HEK293 (cell line): Measurements from ENCODE around the gene RGS14.

Experiments used
- REST ChIP-seq: fragments of 450-650 bp; formaldehyde crosslinking; IDR thresholded peaks from 2 replicates; pipeline ENCODE4 v1.5.1; 2016; ENCODE audit warnings: missing biosample characterization, missing genetic modification characterization
- YY1 ChIP-seq: fragments of 450-650 bp; formaldehyde crosslinking; IDR thresholded peaks from 2 replicates; pipeline ENCODE4 v1.5.1; 2018; ENCODE audit warnings: missing biosample characterization, missing genetic modification characterization
- ZFHX2 ChIP-seq: fragments of 450-650 bp; formaldehyde crosslinking; conservative IDR thresholded peaks from 2 replicates; pipeline ENCODE4 v1.5.1; 2016; ENCODE audit warnings: missing biosample characterization, missing genetic modification characterization
- ZNF175 ChIP-seq: fragments of 450-650 bp; formaldehyde crosslinking; IDR thresholded peaks from 2 replicates; pipeline ENCODE4 v1.5.1; 2016; ENCODE audit warnings: missing biosample characterization, missing genetic modification characterization
- ZNF311 ChIP-seq: fragments of 450-650 bp; formaldehyde crosslinking; IDR thresholded peaks from 2 replicates; pipeline ENCODE4 v1.5.1; 2017; ENCODE audit warnings: missing biosample characterization, missing genetic modification characterization, borderline replicate concordance
- ZNF473 ChIP-seq: fragments of 450-650 bp; formaldehyde crosslinking; IDR thresholded peaks from 2 replicates; pipeline ENCODE4 v1.5.1; 2017; ENCODE audit warnings: missing biosample characterization, missing genetic modification characterization
- ZNF510 ChIP-seq: fragments of 450-650 bp; formaldehyde crosslinking; IDR thresholded peaks from 2 replicates; pipeline ENCODE4 v1.5.1; 2018; ENCODE audit warnings: mild to moderate bottlenecking, missing genetic modification characterization, missing biosample characterization; ENCODE audit not compliant: insufficient replicate concordance
- ZNF670 ChIP-seq: fragments of 450-650 bp; formaldehyde crosslinking; IDR thresholded peaks from 2 replicates; pipeline ENCODE4 v1.5.1; 2016; ENCODE audit warnings: missing biosample characterization, missing genetic modification characterization, low read depth
- ZNF776 ChIP-seq: fragments of 450-650 bp; formaldehyde crosslinking; IDR thresholded peaks from 2 replicates; pipeline ENCODE4 v1.5.0; 2017; ENCODE audit warnings: missing biosample characterization, missing genetic modification characterization, borderline replicate concordance
- ZNF792 ChIP-seq: fragments of 450-650 bp; formaldehyde crosslinking; IDR thresholded peaks from 2 replicates; pipeline ENCODE4 v1.5.1; 2016; ENCODE audit warnings: missing biosample characterization, missing genetic modification characterization
- TF ChIP-seq, protein P1 (sequence below): fragments of 450-650 bp; formaldehyde crosslinking; IDR thresholded peaks from 2 replicates; pipeline ENCODE4 v1.5.1; 2016; ENCODE audit warnings: missing biosample characterization, missing genetic modification characterization
- TF ChIP-seq, protein P2 (sequence below): sonication (generic); formaldehyde crosslinking; IDR thresholded peaks from 2 replicates; pipeline ENCODE4 v1.8.1; 2022; ENCODE audit warnings: mild to moderate bottlenecking, moderate library complexity, missing genetic modification reagents

- TF ChIP-seq ZNF670 (tag by site-specific recombination) (no peak), ZNF473 (tag by site-specific recombination) (no peak), ZNF510 (no peak), ZFHX2 (tag by site-specific recombination) (no peak), YY1 (tag by site-specific recombination) (no peak), ZNF776 (no peak), REST (tag by site-specific recombination) (no peak), ZNF792 (tag by site-specific recombination) (no peak), ZNF175 (tag by site-specific recombination) (no peak), ZNF311 (tag by site-specific recombination) (no peak)
- TF ChIP-seq, protein P1, sequence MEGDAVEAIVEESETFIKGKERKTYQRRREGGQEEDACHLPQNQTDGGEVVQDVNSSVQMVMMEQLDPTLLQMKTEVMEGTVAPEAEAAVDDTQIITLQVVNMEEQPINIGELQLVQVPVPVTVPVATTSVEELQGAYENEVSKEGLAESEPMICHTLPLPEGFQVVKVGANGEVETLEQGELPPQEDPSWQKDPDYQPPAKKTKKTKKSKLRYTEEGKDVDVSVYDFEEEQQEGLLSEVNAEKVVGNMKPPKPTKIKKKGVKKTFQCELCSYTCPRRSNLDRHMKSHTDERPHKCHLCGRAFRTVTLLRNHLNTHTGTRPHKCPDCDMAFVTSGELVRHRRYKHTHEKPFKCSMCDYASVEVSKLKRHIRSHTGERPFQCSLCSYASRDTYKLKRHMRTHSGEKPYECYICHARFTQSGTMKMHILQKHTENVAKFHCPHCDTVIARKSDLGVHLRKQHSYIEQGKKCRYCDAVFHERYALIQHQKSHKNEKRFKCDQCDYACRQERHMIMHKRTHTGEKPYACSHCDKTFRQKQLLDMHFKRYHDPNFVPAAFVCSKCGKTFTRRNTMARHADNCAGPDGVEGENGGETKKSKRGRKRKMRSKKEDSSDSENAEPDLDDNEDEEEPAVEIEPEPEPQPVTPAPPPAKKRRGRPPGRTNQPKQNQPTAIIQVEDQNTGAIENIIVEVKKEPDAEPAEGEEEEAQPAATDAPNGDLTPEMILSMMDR (tag by site-specific recombination) = no peak
- TF ChIP-seq, protein P2, sequence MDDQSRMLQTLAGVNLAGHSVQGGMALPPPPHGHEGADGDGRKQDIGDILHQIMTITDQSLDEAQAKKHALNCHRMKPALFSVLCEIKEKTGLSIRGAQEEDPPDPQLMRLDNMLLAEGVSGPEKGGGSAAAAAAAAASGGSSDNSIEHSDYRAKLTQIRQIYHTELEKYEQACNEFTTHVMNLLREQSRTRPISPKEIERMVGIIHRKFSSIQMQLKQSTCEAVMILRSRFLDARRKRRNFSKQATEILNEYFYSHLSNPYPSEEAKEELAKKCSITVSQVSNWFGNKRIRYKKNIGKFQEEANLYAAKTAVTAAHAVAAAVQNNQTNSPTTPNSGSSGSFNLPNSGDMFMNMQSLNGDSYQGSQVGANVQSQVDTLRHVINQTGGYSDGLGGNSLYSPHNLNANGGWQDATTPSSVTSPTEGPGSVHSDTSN = no peak
Measured at GRCh38 chr5:177409043-177409801, 51.5 kb downstream of the RGS14 start, which contains the start of gene F12.
